ENCODE measurements around the gene PRDM16. TPM values are rescaled to one million over a fixed set of nuclear protein-coding genes. Genes with fewer than 3 reads are reported as not detected.

PRDM16 gene
- total and polyA plus RNA-seq, 7 donors, result 0.04 to 1.2 (median 0.31) TPM

GRCh38 chr1:3038113-3038551, 30.9 kb upstream of the PRDM16 start:
- TF ChIP-seq CTCF (IDR thresholded peaks at IDR 0.05), result no peak

GRCh38 chr1:3038571-3039181, 30.3 kb upstream of the PRDM16 start:
- no peak for DNase-seq
- intact Hi-C loops (cut with DNase I), result no loop called here
- H3K27me3 ChIP-seq (ENCODE audit: insufficient read depth in 3 of 3, low read length in 2 of 3), result peaks cover 0 to 52% (median 14%) of the 10 kb centered on the region in 3 donors
- no peaks in the 10 kb centered on the region for H3K36me3 ChIP-seq (ENCODE audit: insufficient read depth in 1 of 2, low read depth in 1 of 2)
- TF ChIP-seq CTCF (IDR thresholded peaks at IDR 0.05), result no peak
- H3K9me3 ChIP-seq, result no peaks in the 10 kb centered on the region
- no peaks in the 10 kb centered on the region for H3K4me1 ChIP-seq
- no peak overlapping the region for H3K27ac ChIP-seq
- 38 to 51% (median 45%) methylated on average over 17 to 19 of the region's 19 CpGs for WGBS, 3 donors
- no peak for ATAC-seq
- H3K4me3 ChIP-seq, result no peak overlapping the region

More at GRCh38 chr1:3038113-3038551, 30.9 kb upstream of the PRDM16 start:
- DNase-seq (peak in 1 of 2 donors; percentile 46), ATAC-seq (no peak)
- WGBS, 3 donors, result 28 to 31% (median 30%) methylated on average over 11 of the region's 11 CpGs
- no peak overlapping the region for H3K27ac ChIP-seq
- no peak overlapping the region for H3K4me3 ChIP-seq
- H3K9me3 ChIP-seq, result no peaks in the 10 kb centered on the region
- H3K4me1 ChIP-seq, result no peaks in the 10 kb centered on the region
- H3K36me3 ChIP-seq (ENCODE audit: insufficient read depth in 1 of 2, low read depth in 1 of 2), result no peaks in the 10 kb centered on the region
- H3K27me3 ChIP-seq (ENCODE audit: insufficient read depth in 3 of 3, low read length in 2 of 3), result peaks cover 0 to 48% (median 14%) of the 10 kb centered on the region in 3 donors
- intact Hi-C loops (cut with DNase I), result no loop called here

- no peaks in the 10 kb centered on the region for H3K9me3 ChIP-seq
- WGBS, 3 donors, result 81 to 90% (median 84%) methylated on average over 7 of the region's 7 CpGs
- TF ChIP-seq CTCF (IDR thresholded peaks at IDR 0.05), result no peak
- H3K4me1 ChIP-seq, result no peaks in the 10 kb centered on the region
- no peak for ATAC-seq
- no peaks in the 10 kb centered on the region for H3K36me3 ChIP-seq (ENCODE audit: insufficient read depth in 1 of 2, low read depth in 1 of 2)
- H3K4me3 ChIP-seq, result no peak overlapping the region
- DNase-seq, result no peak
- no peak overlapping the region for H3K27ac ChIP-seq
- H3K27me3 ChIP-seq (ENCODE audit: insufficient read depth in 3 of 3, low read length in 2 of 3), result peaks cover 0 to 58% (median 14%) of the 10 kb centered on the region in 3 donors
- intact Hi-C loops (cut with DNase I), result no loop called here
These were observed 29.0 kb upstream of the PRDM16 start for GRCh38 chr1:3040004-3040403.

- ATAC-seq, result no peak
- DNase-seq, result no peak
- Histone ChIP-seq H3K27me3 (ENCODE audit: insufficient read depth in 3 of 3, low read length in 2 of 3) (peaks cover 0 to 52% (median 9%) of the 10 kb centered on the region in 3 donors), H3K4me3 (no peak overlapping the region), H3K4me1 (no peaks in the 10 kb centered on the region), H3K36me3 (ENCODE audit: insufficient read depth in 1 of 2, low read depth in 1 of 2) (no peaks in the 10 kb centered on the region), H3K9me3 (no peaks in the 10 kb centered on the region), H3K27ac (no peak overlapping the region)
- 90 to 95% (median 93%) methylated on average over 9 of the region's 9 CpGs for WGBS, 3 donors
- intact Hi-C loops (cut with DNase I), result no loop called here
- no peak for TF ChIP-seq CTCF (IDR thresholded peaks at IDR 0.05)
These were observed 26.5 kb upstream of the PRDM16 start for GRCh38 chr1:3042481-3042880.

GRCh38 chr1:3049164-3049563, 19.8 kb upstream of the PRDM16 start:
- DNase-seq, result no peak
- TF ChIP-seq CTCF (IDR thresholded peaks at IDR 0.05), result no peak
- intact Hi-C loops (cut with DNase I), result no loop called here
- H3K9me3 ChIP-seq, result no peaks in the 10 kb centered on the region
- H3K27ac ChIP-seq, result no peak overlapping the region
- peaks cover 0 to 33% (median 12%) of the 10 kb centered on the region in 3 donors for H3K27me3 ChIP-seq (ENCODE audit: insufficient read depth in 3 of 3, low read length in 2 of 3)
- H3K4me3 ChIP-seq, result no peak overlapping the region
- no peaks in the 10 kb centered on the region for H3K4me1 ChIP-seq
- ATAC-seq, result no peak
- H3K36me3 ChIP-seq (ENCODE audit: insufficient read depth in 1 of 2, low read depth in 1 of 2), result no peaks in the 10 kb centered on the region
- WGBS, 3 donors, result 77 to 86% (median 77%) methylated on average over 7 of the region's 7 CpGs
